Astrocyte (in vitro differentiated cells and primary cell): ENCODE results near the gene DCAF4. TPM values are rescaled to one million over a fixed set of nuclear protein-coding genes. Genes with fewer than 3 reads are reported as not detected.

Experiments used
- DNase-seq: peaks from one replicate; pipeline ENCODE4 v3.0.0-alpha.2; 2010; ENCODE audit warnings: low read depth
- FAIRE-seq: peaks from 2 replicates; lab custom pipeline; 2011; peaks lifted over from hg19 to GRCh38; lab: Jason Lieb, UNC
- H2AFZ ChIP-seq: 2 replicates; pipeline ENCODE4 v1.6.0; 2012; ENCODE audit warnings: low read depth, low read length, inconsistent platforms
- H3K27ac ChIP-seq: 2 replicates; pipeline ENCODE4 v1.5.1; 2011; ENCODE audit warnings: low read depth, low read length, inconsistent platforms
- H3K27me3 ChIP-seq: 2 replicates; pipeline ENCODE4 v1.6.0; 2011; ENCODE audit warnings: low read length, inconsistent platforms; ENCODE audit not compliant: insufficient read depth
- H3K36me3 ChIP-seq: 2 replicates; pipeline ENCODE4 v1.5.1; 2011; ENCODE audit warnings: low read length, inconsistent platforms; ENCODE audit not compliant: insufficient read depth
- H3K4me1 ChIP-seq: 2 replicates; pipeline ENCODE4 v1.5.1; 2011; ENCODE audit warnings: low read length, inconsistent platforms; ENCODE audit not compliant: insufficient read depth
- H3K4me2 ChIP-seq: 2 replicates; pipeline ENCODE4 v1.6.0; 2012; ENCODE audit warnings: low read length, inconsistent platforms
- H3K4me3 ChIP-seq: 2 replicates; pipeline ENCODE4 v1.5.1; 2011; ENCODE audit warnings: low read depth, mild to moderate bottlenecking, low read length, inconsistent platforms; ENCODE audit not compliant: insufficient read depth
- H3K79me2 ChIP-seq: 2 replicates; pipeline ENCODE4 v1.6.0; 2012; ENCODE audit warnings: mild to moderate bottlenecking, low read length, inconsistent platforms; ENCODE audit not compliant: insufficient read depth
- H3K9ac ChIP-seq: 2 replicates; pipeline ENCODE4 v1.6.0; 2012; ENCODE audit warnings: mild to moderate bottlenecking, low read length, inconsistent platforms
- H3K9me3 ChIP-seq: 2 replicates; pipeline ENCODE4 v1.5.1; 2012; ENCODE audit warnings: low read depth, mild to moderate bottlenecking, low read length, inconsistent platforms; ENCODE audit not compliant: insufficient read depth
- H4K20me1 ChIP-seq: 2 replicates; pipeline ENCODE4 v1.6.0; 2012; ENCODE audit warnings: low read length, inconsistent platforms; ENCODE audit not compliant: insufficient read depth
- H3K27ac Mint-ChIP-seq: one replicate; pipeline ENCODE4 v1.8.0; 2021; ENCODE audit warnings: mild to moderate bottlenecking, mixed read lengths; ENCODE audit not compliant: unreplicated experiment
- H3K27me3 Mint-ChIP-seq: one replicate; pipeline ENCODE4 v1.8.0; 2021; ENCODE audit warnings: low read depth, mixed read lengths; ENCODE audit not compliant: unreplicated experiment
- H3K36me3 Mint-ChIP-seq: one replicate; pipeline ENCODE4 v1.8.0; 2021; ENCODE audit warnings: low read depth, mixed read lengths; ENCODE audit not compliant: unreplicated experiment
- H3K4me1 Mint-ChIP-seq: one replicate; pipeline ENCODE4 v1.8.0; 2021; ENCODE audit warnings: low read depth, mixed read lengths; ENCODE audit not compliant: unreplicated experiment
- H3K4me3 Mint-ChIP-seq: one replicate; pipeline ENCODE4 v1.8.0; 2021; ENCODE audit warnings: mild to moderate bottlenecking, moderate library complexity, mixed read lengths; ENCODE audit not compliant: unreplicated experiment
- H3K9me3 Mint-ChIP-seq: one replicate; pipeline ENCODE4 v1.8.0; 2021; ENCODE audit warnings: mild to moderate bottlenecking, mixed read lengths; ENCODE audit not compliant: unreplicated experiment
- CTCF ChIP-seq: IDR thresholded peaks from 2 replicates; pipeline ENCODE4 v1.5.1; 2011; ENCODE audit warnings: low read depth, mild to moderate bottlenecking, inconsistent platforms, low read length, moderate library complexity; ENCODE audit not compliant: insufficient read depth
- EZH2 ChIP-seq: IDR thresholded peaks from 2 replicates; pipeline ENCODE4 v1.6.1; 2012; ENCODE audit warnings: mild to moderate bottlenecking, low read length, inconsistent platforms; ENCODE audit not compliant: insufficient read depth
- total RNA-seq: library from RNA; stranded (reverse); gene quantifications from 2 replicates; pipeline ENCODE4 v1.2.1, GENCODE V29; 2021

The DCAF4 gene
- total RNA-seq, 1 donor from 2014 or later: 33.5 TPM

DNA sequence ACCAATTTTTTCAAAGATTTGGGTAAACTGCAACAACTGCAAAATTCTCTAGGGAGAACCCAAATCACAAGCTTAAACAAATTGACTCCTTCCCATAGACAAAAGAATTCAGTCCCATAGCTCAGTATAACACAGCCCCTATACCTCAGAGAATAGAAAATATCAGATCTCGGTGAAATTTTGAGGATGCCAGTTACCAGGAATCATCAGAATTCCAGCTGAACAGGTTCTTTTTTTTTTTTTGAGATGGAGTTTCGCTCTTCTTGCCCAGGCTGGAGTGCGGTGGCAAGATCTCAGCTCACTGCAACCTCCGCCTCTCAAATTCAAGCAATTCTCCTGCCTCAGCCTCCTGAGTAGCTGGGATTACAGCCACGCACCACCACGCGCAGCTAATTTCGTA is 63.9 kb downstream of the DCAF4 start:
- no peaks in the 10 kb centered on the region for H3K27me3 ChIP-seq

GRCh38 chr14:72996916-72997315 is 70.7 kb downstream of the DCAF4 start:
- H3K4me3 Mint-ChIP-seq: no peak overlapping the region
- no peaks in the 10 kb centered on the region for H3K9me3 Mint-ChIP-seq
- H3K9ac ChIP-seq: no peak overlapping the region
- no peak for TF ChIP-seq CTCF
- DNase-seq (no peak), FAIRE-seq (no peak)
- no peaks in the 10 kb centered on the region for H3K27me3 ChIP-seq
- no peaks in the 10 kb centered on the region for H3K27me3 Mint-ChIP-seq
- peaks cover 66% of the 10 kb centered on the region for H4K20me1 ChIP-seq
- no peak overlapping the region for H3K4me2 ChIP-seq
- H3K79me2 ChIP-seq: peaks cover 7% of the 10 kb centered on the region
- no peak overlapping the region for H2AFZ ChIP-seq
- H3K27ac Mint-ChIP-seq: no peak overlapping the region
- H3K36me3 Mint-ChIP-seq: peaks cover 38% of the 10 kb centered on the region
- H3K9me3 ChIP-seq: no peaks in the 10 kb centered on the region
- peaks cover 23% of the 10 kb centered on the region for H3K36me3 ChIP-seq
- H3K4me3 ChIP-seq: no peak overlapping the region
- peaks cover 1% of the 10 kb centered on the region for H3K4me1 Mint-ChIP-seq
- H3K4me1 ChIP-seq: no peaks in the 10 kb centered on the region
- no peak overlapping the region for H3K27ac ChIP-seq

More for the DNA sequence above, 63.9 kb downstream of the DCAF4 start:
- H3K9me3 ChIP-seq: no peaks in the 10 kb centered on the region
- no peaks in the 10 kb centered on the region for H3K79me2 ChIP-seq
- no peak overlapping the region for H3K9ac ChIP-seq
- no peaks in the 10 kb centered on the region for H3K4me1 Mint-ChIP-seq
- H3K27me3 Mint-ChIP-seq: no peaks in the 10 kb centered on the region
- no peak overlapping the region for H3K4me3 Mint-ChIP-seq
- no peaks in the 10 kb centered on the region for H3K4me1 ChIP-seq
- no peak overlapping the region for H3K27ac ChIP-seq
- TF ChIP-seq EZH2 (no peak), CTCF (no peak)
- DNase-seq (no peak), FAIRE-seq (no peak)
- H3K4me2 ChIP-seq: no peak overlapping the region
- H3K36me3 ChIP-seq: peaks cover 15% of the 10 kb centered on the region
- H3K9me3 Mint-ChIP-seq: no peaks in the 10 kb centered on the region
- H2AFZ ChIP-seq: no peak overlapping the region
- H3K4me3 ChIP-seq: no peak overlapping the region
- no peak overlapping the region for H3K27ac Mint-ChIP-seq
- peaks cover 16% of the 10 kb centered on the region for H4K20me1 ChIP-seq
- peaks cover 9% of the 10 kb centered on the region for H3K36me3 Mint-ChIP-seq

GRCh38 chr14:72998252-72998903 is 72.1 kb downstream of the DCAF4 start:
- TF ChIP-seq EZH2 (no peak), CTCF (no peak)
- no peak overlapping the region for H3K9ac ChIP-seq
- Mint-ChIP-seq H3K4me3 (no peak overlapping the region), H3K9me3 (no peaks in the 10 kb centered on the region), H3K36me3 (peaks cover 34% of the 10 kb centered on the region), H3K27ac (no peak overlapping the region), H3K27me3 (no peaks in the 10 kb centered on the region), H3K4me1 (peaks cover 6% of the 10 kb centered on the region)
- peaks cover 17% of the 10 kb centered on the region for H3K36me3 ChIP-seq
- H3K79me2 ChIP-seq: peaks cover 11% of the 10 kb centered on the region
- DNase-seq (no peak), FAIRE-seq (no peak)
- H4K20me1 ChIP-seq: peaks cover 72% of the 10 kb centered on the region
- H2AFZ ChIP-seq: no peak overlapping the region
- no peaks in the 10 kb centered on the region for H3K27me3 ChIP-seq
- H3K27ac ChIP-seq: no peak overlapping the region
- no peaks in the 10 kb centered on the region for H3K9me3 ChIP-seq
- H3K4me1 ChIP-seq: no peaks in the 10 kb centered on the region
- H3K4me3 ChIP-seq: no peak overlapping the region
- no peak overlapping the region for H3K4me2 ChIP-seq
